SU-DHL-6 (cell line): ENCODE data around the gene WDR81.
A peak's percentile ranks its signal among the peaks of the same experiment; 100 is the strongest.
"Not testable (repeated sequence)": the region's sequence is repeated elsewhere in the genome, so short reads cannot be mapped to it uniquely, and the experiment has no call there.

Experiments used
- H2AFZ ChIP-seq: fragments of 200-600 bp; sonication (generic); 2 replicates; pipeline ENCODE4 v1.6.1; 2014; ENCODE audit warnings: low read depth, mild to moderate bottlenecking, moderate library complexity, mixed read lengths, antibody characterized with exemption, low read length; ENCODE audit not compliant: severe bottlenecking
- H3F3A ChIP-seq: fragments of 200-600 bp; shearing (Covaris generic); 2 replicates; pipeline ENCODE4 v1.6.0; 2016; ENCODE audit warnings: antibody characterized with exemption, mild to moderate bottlenecking; ENCODE audit not compliant: insufficient read depth
- H3K27ac ChIP-seq: fragments of 200-600 bp; sonication (generic); 2 replicates; pipeline ENCODE4 v1.5.1; 2016; ENCODE audit warnings: low read depth, mild to moderate bottlenecking, low read length, moderate library complexity, mixed read lengths
- H3K27me3 ChIP-seq: fragments of 200-600 bp; sonication (generic), shearing (Covaris generic); 2 replicates; pipeline ENCODE4 v1.6.0; 2014; ENCODE audit warnings: mild to moderate bottlenecking, low read length
- H3K36me3 ChIP-seq: fragments of 200-600 bp; sonication (generic); 2 replicates; pipeline ENCODE4 v1.6.1; 2014; ENCODE audit warnings: mild to moderate bottlenecking, low read length, mixed read lengths
- H3K4me2 ChIP-seq: fragments of 300-600, 200-600 bp; shearing (Covaris generic), sonication (generic); 2 replicates; pipeline ENCODE4 v1.6.0; 2014; ENCODE audit warnings: low read length, low read depth, mild to moderate bottlenecking; ENCODE audit not compliant: poor library complexity, severe bottlenecking
- H3K4me3 ChIP-seq: fragments of 200-600 bp; sonication (generic); 2 replicates; pipeline ENCODE4 v1.5.1; 2014; ENCODE audit warnings: antibody characterized with exemption, low read length, mild to moderate bottlenecking, mixed read lengths; ENCODE audit not compliant: insufficient read depth, poor library complexity, severe bottlenecking
- H3K79me2 ChIP-seq: fragments of 200-600 bp; sonication (generic); 2 replicates; pipeline ENCODE4 v1.6.1; 2014; ENCODE audit warnings: mild to moderate bottlenecking, low read length, moderate library complexity; ENCODE audit not compliant: insufficient read depth
- H3K9ac ChIP-seq: fragments of 200-600 bp; sonication (generic); 2 replicates; pipeline ENCODE4 v1.7.0; 2014; ENCODE audit warnings: mild to moderate bottlenecking, low read length
- H3K9me2 ChIP-seq: fragments of 200-600 bp; sonication (generic); replicated peaks from 2 replicates; pipeline ENCODE4 v1.6.1; 2014; ENCODE audit warnings: low read length; ENCODE audit not compliant: insufficient read depth
- H3K9me3 ChIP-seq: fragments of 200-600 bp; sonication (generic); 2 replicates; pipeline ENCODE4 v1.6.1; 2014; ENCODE audit warnings: low read length, mixed read lengths; ENCODE audit not compliant: insufficient read depth
- H4K20me1 ChIP-seq: fragments of 200-600 bp; sonication (generic); 2 replicates; pipeline ENCODE4 v1.6.1; 2014; ENCODE audit warnings: low read depth, mild to moderate bottlenecking, antibody characterized with exemption, low read length, moderate library complexity, mixed read lengths
- EZH2phosphoT487 ChIP-seq: fragments of 200-600 bp; sonication (generic), shearing (Covaris generic); conservative IDR thresholded peaks from 2 replicates; pipeline ENCODE4 v1.6.1; 2018; ENCODE audit warnings: mild to moderate bottlenecking, antibody characterized with exemption, low read length, moderate library complexity, mixed read lengths
- TF ChIP-seq, protein P1 (sequence below): fragments of 200-600 bp; sonication (generic); IDR thresholded peaks from one replicate; pipeline ENCODE4 v1.5.1; 2017; ENCODE audit warnings: antibody characterized with exemption, mild to moderate bottlenecking, low read length, moderate library complexity; ENCODE audit not compliant: insufficient read depth, poor library complexity, severe bottlenecking

Gene WDR81

GRCh38 chr17:1684378-1685189 is 39.9 kb upstream of the WDR81 start, which contains the start of gene PRPF8:
PRPF8 (minus strand) TSS chr17:1684867; CDS start chr17:1684571, 296 bp downstream.
- no peaks in the 10 kb centered on the region for H3F3A ChIP-seq
- H3K27ac ChIP-seq, result peak within 1 kb of the TSS; percentile 43
- peak within 1 kb of the TSS; percentile 71 for H2AFZ ChIP-seq

GRCh38 chr17:1686086-1686485 is 38.4 kb upstream of the WDR81 start:
- peaks cover 11% of the 10 kb centered on the region for H3K36me3 ChIP-seq
- H2AFZ ChIP-seq, result no peak overlapping the region
- H3K9ac ChIP-seq, result no peak overlapping the region
- peaks cover 30% of the 10 kb centered on the region for H3K79me2 ChIP-seq
- no peak overlapping the region for H3K4me2 ChIP-seq
- no peaks in the 10 kb centered on the region for H3F3A ChIP-seq
- no peaks in the 10 kb centered on the region for H3K9me2 ChIP-seq
- H3K9me3 ChIP-seq, result no peaks in the 10 kb centered on the region
- TF ChIP-seq, protein P1, sequence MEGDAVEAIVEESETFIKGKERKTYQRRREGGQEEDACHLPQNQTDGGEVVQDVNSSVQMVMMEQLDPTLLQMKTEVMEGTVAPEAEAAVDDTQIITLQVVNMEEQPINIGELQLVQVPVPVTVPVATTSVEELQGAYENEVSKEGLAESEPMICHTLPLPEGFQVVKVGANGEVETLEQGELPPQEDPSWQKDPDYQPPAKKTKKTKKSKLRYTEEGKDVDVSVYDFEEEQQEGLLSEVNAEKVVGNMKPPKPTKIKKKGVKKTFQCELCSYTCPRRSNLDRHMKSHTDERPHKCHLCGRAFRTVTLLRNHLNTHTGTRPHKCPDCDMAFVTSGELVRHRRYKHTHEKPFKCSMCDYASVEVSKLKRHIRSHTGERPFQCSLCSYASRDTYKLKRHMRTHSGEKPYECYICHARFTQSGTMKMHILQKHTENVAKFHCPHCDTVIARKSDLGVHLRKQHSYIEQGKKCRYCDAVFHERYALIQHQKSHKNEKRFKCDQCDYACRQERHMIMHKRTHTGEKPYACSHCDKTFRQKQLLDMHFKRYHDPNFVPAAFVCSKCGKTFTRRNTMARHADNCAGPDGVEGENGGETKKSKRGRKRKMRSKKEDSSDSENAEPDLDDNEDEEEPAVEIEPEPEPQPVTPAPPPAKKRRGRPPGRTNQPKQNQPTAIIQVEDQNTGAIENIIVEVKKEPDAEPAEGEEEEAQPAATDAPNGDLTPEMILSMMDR, result no peak
- no peak for TF ChIP-seq EZH2phosphoT487
- peaks cover 7% of the 10 kb centered on the region; the same call in 1 of the 2 replicates for H4K20me1 ChIP-seq
- H3K4me3 ChIP-seq, result no peak overlapping the region
- H3K27me3 ChIP-seq, result no peaks in the 10 kb centered on the region
- H3K27ac ChIP-seq, result no peak overlapping the region

More at GRCh38 chr17:1684378-1685189, 39.9 kb upstream of the WDR81 start, which contains the start of gene PRPF8:
- H3K36me3 ChIP-seq, result peaks cover 19% of the 10 kb centered on the region
- H3K9me3 ChIP-seq, result no peaks in the 10 kb centered on the region
- TF ChIP-seq, protein P1, result no peak
- no peak for TF ChIP-seq EZH2phosphoT487
- H3K27me3 ChIP-seq, result no peaks in the 10 kb centered on the region
- peak within 1 kb of the TSS; percentile 90 for H3K4me3 ChIP-seq
- H4K20me1 ChIP-seq, result peaks cover 7% of the 10 kb centered on the region; the same call in 1 of the 2 replicates
- H3K9ac ChIP-seq, result peak within 1 kb of the TSS; percentile 91
- H3K79me2 ChIP-seq, result peaks cover 30% of the 10 kb centered on the region
- H3K4me2 ChIP-seq, result peak within 1 kb of the TSS; percentile 81
- no peaks in the 10 kb centered on the region for H3K9me2 ChIP-seq

- H2AFZ ChIP-seq, H3K9me2 ChIP-seq, H3K9ac ChIP-seq: not testable (repeated sequence)
These were observed 36.1 kb upstream of the WDR81 start for GRCh38 chr17:1688405-1688804.

More at GRCh38 chr17:1688405-1688804, 36.1 kb upstream of the WDR81 start:
- peaks cover 12% of the 10 kb centered on the region for H3K79me2 ChIP-seq
- not testable (repeated sequence) for H3F3A ChIP-seq, H3K27ac ChIP-seq, H3K4me3 ChIP-seq, H3K9me3 ChIP-seq, H3K4me2 ChIP-seq, H3K27me3 ChIP-seq, H4K20me1 ChIP-seq, H3K36me3 ChIP-seq
